HUDEP-2 (cell line): ENCODE measurements around the gene SAA1.

Source experiments
- DNase-seq, 76 experiments: peaks; one replicate each; lab custom pipeline; 2025; ENCODE audit not compliant: unreplicated experiment in 76 of 76; lab: John Stamatoyannopoulos, UW

SAA1 gene

DNA sequence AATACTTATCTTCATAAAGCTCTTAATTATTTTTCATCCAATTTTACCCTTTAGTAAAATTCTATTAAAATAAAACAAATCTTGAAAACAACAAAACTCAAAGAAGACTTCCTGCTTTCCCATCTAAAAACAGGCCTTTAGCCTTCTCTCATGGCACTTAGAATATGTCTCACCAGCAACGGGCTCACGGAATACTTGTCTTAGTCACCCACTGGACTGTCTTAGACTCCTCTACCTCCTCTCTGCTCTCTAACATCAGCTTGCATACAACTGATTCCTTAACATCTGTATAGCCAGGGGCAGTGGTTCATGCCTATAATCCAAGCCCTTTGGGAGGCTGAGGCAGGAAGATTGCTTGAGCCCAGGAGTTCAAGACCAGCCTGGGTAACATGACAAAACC lies 42.2 kb downstream of the SAA1 start:
- no peak for DNase-seq

DNA sequence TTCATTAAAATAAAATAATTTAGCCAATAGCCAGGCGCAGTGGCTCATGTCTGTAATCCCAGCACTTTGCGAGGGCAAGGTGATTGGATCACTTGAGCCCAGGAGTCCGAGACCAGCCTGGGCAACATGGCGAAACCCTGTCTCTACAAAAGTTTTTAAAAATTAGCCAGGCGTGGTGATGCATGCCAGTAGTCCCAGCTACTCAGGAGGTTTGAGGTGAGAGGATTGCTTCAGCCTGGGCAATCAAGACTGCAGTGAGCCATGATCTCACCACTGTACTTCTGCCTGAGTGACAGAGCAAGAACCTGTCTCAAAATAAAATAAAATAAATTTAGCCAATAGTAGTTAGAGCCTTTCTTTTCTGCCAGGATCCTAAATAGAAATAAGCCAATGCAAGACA lies 43.6 kb downstream of the SAA1 start:
- DNase-seq, result no peak

DNA sequence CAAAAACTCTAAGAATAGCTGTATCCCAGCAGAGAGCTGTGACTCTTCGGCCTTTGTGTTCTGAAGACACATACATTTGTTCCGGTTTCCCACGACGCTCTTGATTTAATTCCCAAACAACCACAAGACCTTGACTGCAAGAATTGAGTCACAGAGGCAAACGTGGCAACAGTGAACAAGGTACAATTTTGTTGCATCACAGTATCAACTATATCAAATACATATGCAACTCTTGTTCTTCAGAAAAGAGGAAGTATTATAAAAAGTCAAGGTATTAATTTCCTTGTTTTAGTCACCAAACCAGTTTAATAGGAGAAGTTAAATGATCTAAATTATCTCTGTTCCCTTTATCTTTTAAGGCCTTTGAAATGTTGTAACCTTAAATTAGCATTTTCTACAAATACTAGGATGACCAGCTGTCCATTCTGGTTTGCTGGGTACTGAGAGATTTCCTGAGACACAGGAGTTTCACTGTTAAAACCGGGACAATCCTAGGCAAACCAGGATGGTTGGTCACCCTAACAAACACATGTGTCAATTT lies 44.8 kb downstream of the SAA1 start:
- no peak for DNase-seq

DNA sequence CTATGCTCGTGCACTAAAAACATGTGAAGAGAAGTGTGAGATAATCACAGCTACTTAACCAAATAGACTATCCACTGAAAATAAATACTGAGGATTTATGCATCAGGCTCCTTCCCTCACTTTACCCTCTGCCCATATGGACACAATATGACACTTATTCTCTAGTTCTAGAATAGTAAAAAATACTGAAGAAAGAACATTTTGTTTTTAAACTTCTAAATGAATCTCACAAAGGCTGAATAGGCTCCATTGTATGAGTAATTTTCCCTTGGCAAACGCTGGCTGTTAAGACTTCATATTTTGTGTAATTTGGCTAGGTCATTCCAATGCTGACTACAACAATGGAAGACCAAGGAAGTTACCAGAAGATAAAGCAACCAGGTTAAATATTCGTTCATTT lies 45.9 kb downstream of the SAA1 start:
- DNase-seq, result no peak

DNA sequence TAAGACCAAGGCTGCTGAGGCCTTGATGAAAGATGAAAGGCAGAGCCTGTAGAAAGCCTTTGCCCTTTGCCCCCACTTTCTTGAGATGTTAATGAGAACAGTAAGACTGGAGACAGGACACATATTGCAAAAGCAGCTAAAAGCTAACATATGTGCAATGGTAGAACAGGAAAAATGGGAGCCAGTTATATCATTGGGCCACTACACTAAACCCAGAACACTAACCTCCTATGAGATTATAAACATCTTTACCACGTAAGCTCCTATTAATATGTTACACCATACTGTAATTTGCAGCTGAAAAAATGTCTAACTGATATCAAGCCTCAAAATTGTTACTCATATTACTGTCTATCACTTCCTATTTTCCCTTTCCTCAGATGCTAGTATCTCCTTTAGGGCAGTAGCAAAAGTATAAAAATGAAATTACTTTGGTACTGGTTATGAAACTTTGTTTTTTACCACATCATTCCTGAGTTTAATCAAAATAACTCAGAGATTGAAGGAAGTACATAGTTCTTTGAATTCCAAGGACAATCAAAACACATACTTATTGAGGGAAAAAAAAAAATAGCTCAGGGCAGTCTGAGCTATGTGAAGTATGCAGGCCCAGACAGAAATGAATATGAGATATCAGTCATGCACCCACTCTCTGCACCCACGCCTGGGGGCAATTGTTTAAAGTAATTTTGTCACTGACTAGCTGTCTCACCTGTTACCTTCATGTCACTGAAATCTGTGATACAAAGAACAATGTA lies 46.8 kb downstream of the SAA1 start:
- DNase-seq, result no peak

DNA sequence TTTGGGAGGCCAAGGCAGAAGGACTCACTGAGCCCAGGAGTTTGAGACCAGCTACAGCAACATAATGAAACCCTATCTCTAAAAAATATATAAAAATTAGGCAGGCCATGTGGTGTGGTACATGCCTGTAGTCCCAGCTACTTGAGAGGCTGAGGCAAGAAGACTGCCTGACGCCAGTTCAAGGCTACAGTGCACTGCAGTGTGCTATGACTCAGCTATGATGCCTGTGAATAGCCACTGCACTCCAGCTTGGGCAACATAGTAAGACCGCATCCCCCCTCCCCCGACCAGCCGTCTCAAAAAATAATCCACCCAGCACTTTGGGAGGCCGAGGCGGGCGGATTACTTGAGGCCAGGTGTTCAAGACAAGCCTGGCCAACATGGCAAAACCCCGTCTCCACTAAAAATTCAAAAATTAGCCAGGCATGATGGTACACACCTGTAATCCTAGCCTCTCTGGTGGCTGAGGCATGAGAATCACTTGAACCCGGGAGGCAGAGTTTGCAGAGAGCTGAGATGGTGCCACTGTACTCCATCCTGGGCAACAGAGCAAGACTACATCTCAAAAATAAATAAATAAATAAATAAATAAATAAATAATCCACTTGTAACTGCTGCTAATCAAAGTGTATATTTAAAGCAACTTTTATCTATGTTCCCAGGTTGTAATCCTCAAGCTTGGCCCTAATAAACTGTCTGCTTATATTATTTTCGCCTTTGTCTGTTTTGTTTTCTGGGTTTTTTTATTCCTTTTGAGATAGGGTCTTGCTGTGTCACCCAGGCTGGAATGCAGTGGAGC lies 48.1 kb downstream of the SAA1 start:
- no peak for DNase-seq

DNA sequence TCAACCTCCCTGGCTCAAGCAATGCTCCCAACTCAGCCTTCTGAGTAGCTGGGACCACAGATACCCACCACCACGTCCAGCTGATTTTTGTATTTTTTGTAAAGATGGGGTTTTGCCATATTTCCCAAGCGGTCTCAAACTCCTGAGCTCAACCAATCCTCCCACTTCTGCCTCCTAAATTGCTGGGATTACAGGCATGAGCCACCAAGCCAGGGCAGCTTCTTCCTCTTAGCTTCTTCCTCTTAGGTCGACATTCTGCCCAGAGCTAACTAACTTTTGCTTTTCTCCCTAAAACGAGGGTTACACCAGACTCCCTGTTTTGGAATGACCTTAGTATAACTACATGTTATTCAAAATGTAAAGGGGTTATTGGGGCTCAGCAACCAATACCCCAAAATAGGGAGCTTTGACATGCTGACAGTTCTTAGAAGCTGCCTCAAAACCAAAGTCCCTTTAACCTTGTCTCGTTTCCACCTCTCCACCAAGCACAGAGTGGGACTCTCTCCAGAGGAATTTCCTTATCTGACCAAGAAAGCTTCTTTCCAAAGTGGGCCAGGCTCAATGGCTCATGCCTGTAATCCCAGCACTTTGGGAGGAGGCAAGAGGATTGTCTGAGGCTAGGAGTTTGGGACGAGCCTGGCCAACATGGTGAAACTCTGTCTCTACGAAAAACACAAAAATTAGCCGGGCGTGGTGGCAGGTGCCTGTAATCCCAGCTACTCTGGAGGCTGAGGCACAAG lies 48.9 kb downstream of the SAA1 start:
- DNase-seq, result no peak

DNA sequence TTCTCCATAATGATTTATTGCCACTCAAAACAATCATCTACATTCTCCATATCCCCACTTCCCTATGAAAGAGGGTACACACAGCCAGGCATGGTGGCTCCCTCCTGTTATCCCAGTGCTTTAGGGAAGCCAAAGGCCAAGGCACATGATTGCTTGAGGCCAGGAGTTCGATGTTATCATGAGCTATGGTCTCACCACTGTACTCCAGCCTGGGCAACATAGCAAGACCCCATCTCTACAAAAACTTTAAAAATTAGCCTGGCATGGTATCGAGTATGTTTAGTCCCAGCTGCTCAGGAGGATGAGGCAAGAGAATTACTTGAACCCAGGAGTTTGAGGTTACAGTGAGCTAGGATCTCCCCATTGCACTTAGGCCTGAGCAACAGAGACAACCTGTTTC lies 49.8 kb downstream of the SAA1 start:
- no peak for DNase-seq

DNA sequence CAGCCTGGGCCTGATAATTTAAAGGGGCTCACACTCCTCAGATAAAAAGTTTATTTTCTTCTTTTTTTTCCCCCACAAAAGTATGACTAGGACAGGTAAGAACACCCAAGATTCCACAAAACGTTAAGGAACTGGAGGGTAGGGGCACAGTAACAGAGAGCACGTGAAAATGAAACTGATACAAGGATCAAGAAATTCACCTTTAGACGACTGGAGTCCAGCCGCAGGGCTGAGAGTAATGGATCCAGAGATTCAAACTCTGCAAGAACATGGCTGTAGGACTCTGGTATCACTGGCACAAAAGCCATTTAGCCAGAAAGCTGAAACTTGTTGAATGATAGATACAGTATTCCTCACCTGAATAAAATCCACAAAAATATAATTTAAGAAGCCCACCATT lies 51.5 kb downstream of the SAA1 start:
- no peak for DNase-seq
